ENCODE measurements around the gene PPARD. TPM values are rescaled to one million over a fixed set of nuclear protein-coding genes. Genes with fewer than 3 reads are reported as not detected.
A peak's percentile ranks its signal among the peaks of the same experiment; 100 is the strongest.

PPARD gene
- total RNA-seq, 4 donors from 2014 or later: 23.4 to 31.4 (median 26.9) TPM

- Histone ChIP-seq H3K27me3 (no peaks in the 10 kb centered on the region), H3K9me3 (no peaks in the 10 kb centered on the region), H3K4me3 (no peak overlapping the region), H3K36me3 (no peaks in the 10 kb centered on the region), H3K27ac (no peak overlapping the region), H3K4me1 (no peaks in the 10 kb centered on the region)
- WGBS: 66% methylated on average over 5 of the region's 5 CpGs
- TF ChIP-seq POLR2A (IDR thresholded peaks at IDR 0.05): no peak
- TF ChIP-seq POLR2AphosphoS5 (IDR thresholded peaks at IDR 0.05): no peak
- no peak for TF ChIP-seq CTCF (IDR thresholded peaks at IDR 0.05)
- no peak for TF ChIP-seq EP300 (IDR thresholded peaks at IDR 0.05)
- DNase-seq (ENCODE audit: low spot score in 2 of 2): no peak
Measured at GRCh38 chr6:35442693-35443092, 100.3 kb downstream of the PPARD start.

GRCh38 chr6:35443341-35444030 is 101.1 kb downstream of the PPARD start:
- 69% methylated on average over 7 of the region's 9 CpGs for WGBS
- Histone ChIP-seq H3K9me3 (no peaks in the 10 kb centered on the region), H3K27me3 (no peaks in the 10 kb centered on the region), H3K36me3 (no peaks in the 10 kb centered on the region), H3K4me1 (no peaks in the 10 kb centered on the region), H3K4me3 (no peak overlapping the region), H3K27ac (no peak overlapping the region)
- no peak for TF ChIP-seq POLR2A (IDR thresholded peaks at IDR 0.05)
- TF ChIP-seq POLR2AphosphoS5 (IDR thresholded peaks at IDR 0.05): no peak
- no peak for TF ChIP-seq EP300 (IDR thresholded peaks at IDR 0.05)
- TF ChIP-seq CTCF (IDR thresholded peaks at IDR 0.05): no peak
- no peak for DNase-seq (ENCODE audit: low spot score in 2 of 2)

GRCh38 chr6:35445691-35446090 is 103.3 kb downstream of the PPARD start:
- no peak for DNase-seq (ENCODE audit: low spot score in 2 of 2)
- 89% methylated on average over 6 of the region's 7 CpGs for WGBS
- TF ChIP-seq POLR2AphosphoS5 (IDR thresholded peaks at IDR 0.05): no peak
- no peak for TF ChIP-seq EP300 (IDR thresholded peaks at IDR 0.05)
- no peak for TF ChIP-seq CTCF (IDR thresholded peaks at IDR 0.05)
- TF ChIP-seq POLR2A (IDR thresholded peaks at IDR 0.05): no peak
- Histone ChIP-seq H3K27me3 (no peaks in the 10 kb centered on the region), H3K4me1 (no peaks in the 10 kb centered on the region), H3K36me3 (no peaks in the 10 kb centered on the region), H3K9me3 (no peaks in the 10 kb centered on the region), H3K27ac (no peak overlapping the region), H3K4me3 (no peak overlapping the region)

- no peaks in the 10 kb centered on the region for H3K9me3 ChIP-seq
- no peak for TF ChIP-seq POLR2AphosphoS5 (IDR thresholded peaks at IDR 0.05)
- TF ChIP-seq CTCF (IDR thresholded peaks at IDR 0.05): no peak
- TF ChIP-seq EP300 (IDR thresholded peaks at IDR 0.05): no peak
- TF ChIP-seq POLR2A (IDR thresholded peaks at IDR 0.05): no peak
- no peak overlapping the region for H3K4me3 ChIP-seq
- no peaks in the 10 kb centered on the region for H3K36me3 ChIP-seq
- WGBS: 53% methylated on average over 7 of the region's 7 CpGs
- no peak overlapping the region for H3K27ac ChIP-seq
- DNase-seq (ENCODE audit: low spot score in 2 of 2): no peak
- H3K27me3 ChIP-seq: no peaks in the 10 kb centered on the region
- peaks cover 20% of the 10 kb centered on the region for H3K4me1 ChIP-seq
Measured at GRCh38 chr6:35448191-35448590, 105.8 kb downstream of the PPARD start.

GRCh38 chr6:35449287-35449881 is 107.0 kb downstream of the PPARD start:
- peak; percentile 54 to 64 for TF ChIP-seq CTCF (IDR thresholded peaks at IDR 0.05)
- TF ChIP-seq POLR2A (IDR thresholded peaks at IDR 0.05): no peak
- TF ChIP-seq EP300 (IDR thresholded peaks at IDR 0.05): no peak
- H3K27me3 ChIP-seq: no peaks in the 10 kb centered on the region
- peaks cover 30% of the 10 kb centered on the region for H3K4me1 ChIP-seq
- no peaks in the 10 kb centered on the region for H3K36me3 ChIP-seq
- H3K4me3 ChIP-seq: no peak overlapping the region
- no peak overlapping the region for H3K27ac ChIP-seq
- no peaks in the 10 kb centered on the region for H3K9me3 ChIP-seq
- no peak for DNase-seq (ENCODE audit: low spot score in 2 of 2)
- 24% methylated on average over 12 of the region's 14 CpGs for WGBS

Data from suprapubic skin (tissue), 4 donors.